ENCODE measurements around the gene GALNT18.

Gene GALNT18

GRCh38 chr11:11400121-11400520 lies 221.7 kb downstream of the GALNT18 start:
- no peak for DNase-seq (ENCODE audit: low read depth in 1 of 2, low spot score in 1 of 2)
- peaks cover 2% of the 10 kb centered on the region for H3K27me3 ChIP-seq (ENCODE audit: insufficient read depth, poor library complexity, severe bottlenecking)
- H3K27ac ChIP-seq (replicated peaks): no peak overlapping the region
- TF ChIP-seq REST (IDR thresholded peaks at IDR 0.05; ENCODE audit: insufficient replicate concordance, low read depth) (no peak), SPI1 (IDR thresholded peaks at IDR 0.05; ENCODE audit: borderline replicate concordance, low read depth) (no peak), GABPA (IDR thresholded peaks at IDR 0.05; ENCODE audit: low read depth) (no peak), CTCF (IDR thresholded peaks at IDR 0.05; ENCODE audit: insufficient read depth, low read length) (no peak), POLR2AphosphoS5 (IDR thresholded peaks at IDR 0.05; ENCODE audit: low read depth) (no peak)
- no peak overlapping the region for H3K4me3 ChIP-seq (replicated peaks; ENCODE audit: insufficient read depth, low read length)

GRCh38 chr11:11397781-11398180 lies 224.0 kb downstream of the GALNT18 start:
- no peak overlapping the region for H3K4me3 ChIP-seq (replicated peaks; ENCODE audit: insufficient read depth, low read length)
- TF ChIP-seq REST (IDR thresholded peaks at IDR 0.05; ENCODE audit: insufficient replicate concordance, low read depth): no peak
- TF ChIP-seq SPI1 (IDR thresholded peaks at IDR 0.05; ENCODE audit: borderline replicate concordance, low read depth): no peak
- TF ChIP-seq GABPA (IDR thresholded peaks at IDR 0.05; ENCODE audit: low read depth): no peak
- no peak for TF ChIP-seq CTCF (IDR thresholded peaks at IDR 0.05; ENCODE audit: insufficient read depth, low read length)
- no peak for TF ChIP-seq POLR2AphosphoS5 (IDR thresholded peaks at IDR 0.05; ENCODE audit: low read depth)
- H3K27ac ChIP-seq (replicated peaks): no peak overlapping the region
- peaks cover 2% of the 10 kb centered on the region for H3K27me3 ChIP-seq (ENCODE audit: insufficient read depth, poor library complexity, severe bottlenecking)
- DNase-seq (ENCODE audit: low read depth in 1 of 2, low spot score in 1 of 2): no peak

GRCh38 chr11:11397036-11397415 lies 224.8 kb downstream of the GALNT18 start:
- Histone ChIP-seq H3K27me3 (ENCODE audit: insufficient read depth, poor library complexity, severe bottlenecking) (no peaks in the 10 kb centered on the region), H3K27ac (replicated peaks) (no peak overlapping the region), H3K4me3 (replicated peaks; ENCODE audit: insufficient read depth, low read length) (no peak overlapping the region)
- TF ChIP-seq SPI1 (IDR thresholded peaks at IDR 0.05; ENCODE audit: borderline replicate concordance, low read depth) (no peak), POLR2AphosphoS5 (IDR thresholded peaks at IDR 0.05; ENCODE audit: low read depth) (no peak)
- DNase-seq (ENCODE audit: low read depth in 1 of 2, low spot score in 1 of 2): no peak

- Histone ChIP-seq H3K27ac (replicated peaks) (no peak overlapping the region), H3K27me3 (ENCODE audit: insufficient read depth, poor library complexity, severe bottlenecking) (no peaks in the 10 kb centered on the region), H3K4me3 (replicated peaks; ENCODE audit: insufficient read depth, low read length) (no peak overlapping the region)
- TF ChIP-seq GABPA (IDR thresholded peaks at IDR 0.05; ENCODE audit: low read depth): no peak
- no peak for TF ChIP-seq CTCF (IDR thresholded peaks at IDR 0.05; ENCODE audit: insufficient read depth, low read length)
- TF ChIP-seq SPI1 (IDR thresholded peaks at IDR 0.05; ENCODE audit: borderline replicate concordance, low read depth): no peak
- TF ChIP-seq POLR2AphosphoS5 (IDR thresholded peaks at IDR 0.05; ENCODE audit: low read depth): no peak
- no peak for TF ChIP-seq REST (IDR thresholded peaks at IDR 0.05; ENCODE audit: insufficient replicate concordance, low read depth)
- DNase-seq (ENCODE audit: low read depth in 1 of 2, low spot score in 1 of 2): no peak
Measured at GRCh38 chr11:11396301-11397035, 225.3 kb downstream of the GALNT18 start.
